ENCODE results near the gene TMOD3. TPM values are rescaled to one million over a fixed set of nuclear protein-coding genes. Genes with fewer than 3 reads are reported as not detected.

The TMOD3 gene
- total and polyA plus RNA-seq, 4 donors, result 12.4 to 108 (median 41.1) TPM

DNA sequence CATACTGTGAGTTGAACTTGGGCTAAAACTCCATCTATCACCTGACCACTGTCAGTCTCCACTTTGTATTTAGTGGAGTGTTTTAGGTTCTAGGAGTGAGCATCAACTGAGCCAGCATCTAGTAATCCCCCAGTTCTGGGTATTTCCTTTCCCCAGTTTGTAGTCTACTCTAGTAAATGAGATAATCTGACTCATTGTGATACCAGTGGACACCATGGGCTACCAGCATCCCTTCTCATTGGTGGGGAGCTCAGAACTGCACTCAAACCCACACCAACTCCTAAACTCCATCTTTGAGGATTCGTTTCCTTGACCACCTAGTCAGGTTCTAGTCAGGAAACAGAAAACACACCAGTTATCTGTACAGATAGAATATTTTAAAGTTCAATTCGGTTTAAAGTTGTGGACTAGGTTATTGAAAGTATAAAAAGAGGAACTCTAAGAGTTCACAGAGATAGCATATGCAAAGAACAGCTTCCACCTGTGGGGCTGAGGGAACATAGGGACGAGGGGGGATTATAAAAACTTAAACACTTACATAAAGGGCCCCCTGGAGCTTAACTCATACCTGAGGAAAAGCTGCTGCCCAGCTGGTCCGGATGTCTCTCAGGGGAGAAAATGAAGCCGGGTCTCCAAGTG, 106.1 kb downstream of the TMOD3 start:
- TF ChIP-seq, protein P1, sequence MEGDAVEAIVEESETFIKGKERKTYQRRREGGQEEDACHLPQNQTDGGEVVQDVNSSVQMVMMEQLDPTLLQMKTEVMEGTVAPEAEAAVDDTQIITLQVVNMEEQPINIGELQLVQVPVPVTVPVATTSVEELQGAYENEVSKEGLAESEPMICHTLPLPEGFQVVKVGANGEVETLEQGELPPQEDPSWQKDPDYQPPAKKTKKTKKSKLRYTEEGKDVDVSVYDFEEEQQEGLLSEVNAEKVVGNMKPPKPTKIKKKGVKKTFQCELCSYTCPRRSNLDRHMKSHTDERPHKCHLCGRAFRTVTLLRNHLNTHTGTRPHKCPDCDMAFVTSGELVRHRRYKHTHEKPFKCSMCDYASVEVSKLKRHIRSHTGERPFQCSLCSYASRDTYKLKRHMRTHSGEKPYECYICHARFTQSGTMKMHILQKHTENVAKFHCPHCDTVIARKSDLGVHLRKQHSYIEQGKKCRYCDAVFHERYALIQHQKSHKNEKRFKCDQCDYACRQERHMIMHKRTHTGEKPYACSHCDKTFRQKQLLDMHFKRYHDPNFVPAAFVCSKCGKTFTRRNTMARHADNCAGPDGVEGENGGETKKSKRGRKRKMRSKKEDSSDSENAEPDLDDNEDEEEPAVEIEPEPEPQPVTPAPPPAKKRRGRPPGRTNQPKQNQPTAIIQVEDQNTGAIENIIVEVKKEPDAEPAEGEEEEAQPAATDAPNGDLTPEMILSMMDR (IDR thresholded peaks at IDR 0.05; ENCODE audit: control extremely low read depth, extremely low read depth), result no peak
- no peaks in the 10 kb centered on the region for H3K9me3 ChIP-seq (ENCODE audit: control insufficient read depth in 4 of 4, insufficient read depth in 3 of 4, low read length in 3 of 4)
- no peaks in the 10 kb centered on the region for H3K4me1 ChIP-seq (ENCODE audit: control insufficient read depth in 5 of 5, insufficient read depth in 5 of 5, low read length in 5 of 5)
- peaks cover 4 to 15% (median 11%) of the 10 kb centered on the region in 4 donors for H3K36me3 ChIP-seq (ENCODE audit: control insufficient read depth in 4 of 4, insufficient read depth in 4 of 4, low read length in 4 of 4)
- H3K9ac ChIP-seq (ENCODE audit: insufficient read depth in 1 of 2, low read length in 2 of 2), result no peak overlapping the region
- no peak for ATAC-seq (ENCODE audit: insufficient read depth, low FRiP score)
- WGBS, 2 donors, result 85 to 87% methylated on average over 5 of the region's 5 CpGs
- H3K4me3 ChIP-seq, result no peak overlapping the region
- H3K27ac ChIP-seq (ENCODE audit: low read depth in 1 of 2, low read length in 1 of 2), result no peak overlapping the region
- no peaks in the 10 kb centered on the region for H3K27me3 ChIP-seq (ENCODE audit: control insufficient read depth in 3 of 3, insufficient read depth in 3 of 3, low read length in 2 of 3)
- no peak for DNase-seq

DNA sequence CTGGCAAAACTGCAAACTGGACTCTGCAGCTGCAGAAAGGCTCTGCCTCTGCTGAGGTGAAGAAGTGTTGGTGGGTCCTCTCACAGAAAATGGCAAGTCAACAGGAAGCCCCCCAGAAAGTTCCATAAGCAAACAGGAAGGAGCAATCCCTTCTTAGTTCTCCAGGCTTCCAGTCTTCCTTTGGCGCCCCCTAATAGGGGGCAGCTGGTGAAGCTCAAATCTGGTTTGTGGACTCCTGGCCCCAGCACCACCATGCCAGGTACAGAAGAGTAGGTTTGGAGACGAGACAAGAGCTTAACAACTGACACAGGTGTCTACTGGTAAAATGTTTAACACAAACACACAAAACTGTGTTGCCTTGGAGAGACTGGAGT, 106.6 kb downstream of the TMOD3 start:
- TF ChIP-seq, protein P1 (IDR thresholded peaks at IDR 0.05; ENCODE audit: control extremely low read depth, extremely low read depth), result no peak
- ATAC-seq (ENCODE audit: insufficient read depth, low FRiP score) (no peak), DNase-seq (no peak)
- no peaks in the 10 kb centered on the region for H3K4me1 ChIP-seq (ENCODE audit: control insufficient read depth in 5 of 5, insufficient read depth in 5 of 5, low read length in 5 of 5)
- no peaks in the 10 kb centered on the region for H3K9me3 ChIP-seq (ENCODE audit: control insufficient read depth in 4 of 4, insufficient read depth in 3 of 4, low read length in 3 of 4)
- no peaks in the 10 kb centered on the region for H3K27me3 ChIP-seq (ENCODE audit: control insufficient read depth in 3 of 3, insufficient read depth in 3 of 3, low read length in 2 of 3)
- H3K27ac ChIP-seq (ENCODE audit: low read depth in 1 of 2, low read length in 1 of 2), result no peak overlapping the region
- whole genome bisulfite sequencing, 2 donors, result 87 to 93% methylated on average over 2 of the region's 2 CpGs
- no peak overlapping the region for H3K4me3 ChIP-seq
- no peak overlapping the region for H3K9ac ChIP-seq (ENCODE audit: insufficient read depth in 1 of 2, low read length in 2 of 2)
- H3K36me3 ChIP-seq (ENCODE audit: control insufficient read depth in 4 of 4, insufficient read depth in 4 of 4, low read length in 4 of 4), result peaks cover 5 to 15% (median 10%) of the 10 kb centered on the region in 4 donors

DNA sequence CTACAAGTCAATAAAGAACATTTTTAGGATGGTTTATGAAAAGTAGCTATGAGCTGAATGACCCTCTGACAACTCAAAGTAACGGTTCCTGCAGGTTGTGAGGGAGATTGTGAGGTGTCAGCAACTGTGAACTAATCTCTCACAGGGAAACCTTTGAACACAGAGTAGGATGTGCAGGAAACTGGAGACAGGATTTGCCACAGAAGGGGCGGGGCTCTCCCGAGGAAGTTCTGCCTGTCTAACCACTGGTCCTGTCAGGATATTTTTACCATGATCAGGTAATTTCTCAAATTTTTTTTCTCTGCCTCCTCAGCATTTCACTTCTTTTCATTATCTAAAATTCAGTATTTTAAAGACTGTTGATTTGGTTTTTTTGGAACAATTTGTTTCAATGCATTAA, 108.8 kb downstream of the TMOD3 start:
- H3K4me1 ChIP-seq (ENCODE audit: control insufficient read depth in 5 of 5, insufficient read depth in 5 of 5, low read length in 5 of 5), result no peaks in the 10 kb centered on the region
- no peaks in the 10 kb centered on the region for H3K27me3 ChIP-seq (ENCODE audit: control insufficient read depth in 3 of 3, insufficient read depth in 3 of 3, low read length in 2 of 3)
- peaks cover 9 to 13% (median 12%) of the 10 kb centered on the region in 4 donors for H3K36me3 ChIP-seq (ENCODE audit: control insufficient read depth in 4 of 4, insufficient read depth in 4 of 4, low read length in 4 of 4)
- no peak overlapping the region for H3K27ac ChIP-seq (ENCODE audit: low read depth in 1 of 2, low read length in 1 of 2)
- no peak overlapping the region for H3K4me3 ChIP-seq
- DNase-seq, result no peak
- WGBS, 2 donors, result 75 to 84% methylated on average over 3 of the region's 3 CpGs
- H3K9me3 ChIP-seq (ENCODE audit: control insufficient read depth in 4 of 4, insufficient read depth in 3 of 4, low read length in 3 of 4), result no peaks in the 10 kb centered on the region
- TF ChIP-seq, protein P1 (IDR thresholded peaks at IDR 0.05; ENCODE audit: control extremely low read depth, extremely low read depth), result no peak
- H3K9ac ChIP-seq (ENCODE audit: insufficient read depth in 1 of 2, low read length in 2 of 2), result no peak overlapping the region
- no peak for ATAC-seq (ENCODE audit: insufficient read depth, low FRiP score)

DNA sequence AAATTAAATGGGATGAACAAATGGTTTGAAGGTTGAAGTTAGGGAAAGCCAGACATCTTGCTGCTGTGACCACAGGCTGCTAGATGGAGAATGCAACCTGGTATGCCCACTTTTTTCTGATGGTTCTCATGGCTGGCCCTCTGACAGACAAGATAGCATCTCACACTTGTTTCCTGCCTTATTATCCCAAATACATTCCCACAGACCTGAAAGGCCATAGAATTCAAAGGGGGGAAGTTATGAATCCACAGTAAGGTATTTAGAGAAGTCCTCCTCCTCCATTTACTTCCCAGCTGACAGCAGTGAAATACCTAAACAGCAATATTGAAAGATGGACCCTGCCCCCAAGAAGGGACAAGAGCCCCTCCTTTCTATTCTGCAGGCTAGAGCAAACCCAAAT, 109.8 kb downstream of the TMOD3 start:
- ATAC-seq (ENCODE audit: insufficient read depth, low FRiP score) (no peak), DNase-seq (no peak)
- no peak overlapping the region for H3K27ac ChIP-seq (ENCODE audit: low read depth in 1 of 2, low read length in 1 of 2)
- TF ChIP-seq, protein P1 (IDR thresholded peaks at IDR 0.05; ENCODE audit: control extremely low read depth, extremely low read depth), result no peak
- H3K4me1 ChIP-seq (ENCODE audit: control insufficient read depth in 5 of 5, insufficient read depth in 5 of 5, low read length in 5 of 5), result no peaks in the 10 kb centered on the region
- H3K9me3 ChIP-seq (ENCODE audit: control insufficient read depth in 4 of 4, insufficient read depth in 3 of 4, low read length in 3 of 4), result no peaks in the 10 kb centered on the region
- peaks cover 13 to 17% (median 15%) of the 10 kb centered on the region in 4 donors for H3K36me3 ChIP-seq (ENCODE audit: control insufficient read depth in 4 of 4, insufficient read depth in 4 of 4, low read length in 4 of 4)
- no peak overlapping the region for H3K4me3 ChIP-seq
- no peak overlapping the region for H3K9ac ChIP-seq (ENCODE audit: insufficient read depth in 1 of 2, low read length in 2 of 2)
- H3K27me3 ChIP-seq (ENCODE audit: control insufficient read depth in 3 of 3, insufficient read depth in 3 of 3, low read length in 2 of 3), result no peaks in the 10 kb centered on the region

All from lung (tissue), 12 donors.